Measurements from ENCODE around the gene KRTAP12-2.

The KRTAP12-2 gene, protein sequence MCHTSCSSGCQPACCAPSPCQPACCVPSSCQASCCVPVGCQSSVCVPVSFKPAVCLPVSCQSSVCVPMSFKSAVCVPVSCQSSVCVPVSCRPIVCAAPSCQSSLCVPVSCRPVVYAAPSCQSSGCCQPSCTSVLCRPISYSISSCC

GRCh38 chr21:44666401-44667320, at the start of gene KRTAP12-2:
Gene KRTAP12-2, minus strand, starts transcription at chr21:44666927. Its CDS starts 41 bp downstream, at chr21:44666886.
- TF ChIP-seq POLR2A (IDR thresholded peaks at IDR 0.05; ENCODE audit: low read length) = no peak
- DNase-seq = no peak

GRCh38 chr21:44714905-44715304, 48.2 kb upstream of the KRTAP12-2 start:
- no peak for DNase-seq
- TF ChIP-seq GATA1 (IDR thresholded peaks at IDR 0.05; ENCODE audit: low read depth, low read length) (no peak), POLR2A (IDR thresholded peaks at IDR 0.05; ENCODE audit: low read length) (no peak)

DNA sequence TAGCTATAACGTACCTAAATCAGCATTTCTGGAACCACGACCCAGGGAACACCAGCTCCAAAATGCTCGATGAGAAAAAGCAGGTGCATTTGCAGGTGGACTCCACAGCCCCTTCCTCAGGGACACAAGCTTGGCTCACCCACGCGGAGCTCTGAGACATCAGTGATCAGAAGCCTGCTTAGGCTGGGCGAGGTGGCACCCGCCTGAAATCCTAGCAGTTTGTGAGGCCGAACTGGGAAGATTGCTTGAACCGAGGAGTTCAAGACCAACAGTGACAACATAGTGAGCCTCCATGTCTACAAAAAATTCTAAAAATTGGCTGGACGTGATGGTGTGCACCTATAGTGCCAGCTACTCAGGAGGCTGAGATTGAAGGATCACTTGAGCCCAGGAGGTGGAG, 47.1 kb upstream of the KRTAP12-2 start:
- TF ChIP-seq GATA1 (IDR thresholded peaks at IDR 0.05; ENCODE audit: low read depth, low read length) (no peak), POLR2A (IDR thresholded peaks at IDR 0.05; ENCODE audit: low read length) (no peak)
- no peak for DNase-seq

- TF ChIP-seq POLR2A (IDR thresholded peaks at IDR 0.05; ENCODE audit: low read length) = no peak
- DNase-seq = no peak
Observed at GRCh38 chr21:44713130-44713529, 46.4 kb upstream of the KRTAP12-2 start.

DNA sequence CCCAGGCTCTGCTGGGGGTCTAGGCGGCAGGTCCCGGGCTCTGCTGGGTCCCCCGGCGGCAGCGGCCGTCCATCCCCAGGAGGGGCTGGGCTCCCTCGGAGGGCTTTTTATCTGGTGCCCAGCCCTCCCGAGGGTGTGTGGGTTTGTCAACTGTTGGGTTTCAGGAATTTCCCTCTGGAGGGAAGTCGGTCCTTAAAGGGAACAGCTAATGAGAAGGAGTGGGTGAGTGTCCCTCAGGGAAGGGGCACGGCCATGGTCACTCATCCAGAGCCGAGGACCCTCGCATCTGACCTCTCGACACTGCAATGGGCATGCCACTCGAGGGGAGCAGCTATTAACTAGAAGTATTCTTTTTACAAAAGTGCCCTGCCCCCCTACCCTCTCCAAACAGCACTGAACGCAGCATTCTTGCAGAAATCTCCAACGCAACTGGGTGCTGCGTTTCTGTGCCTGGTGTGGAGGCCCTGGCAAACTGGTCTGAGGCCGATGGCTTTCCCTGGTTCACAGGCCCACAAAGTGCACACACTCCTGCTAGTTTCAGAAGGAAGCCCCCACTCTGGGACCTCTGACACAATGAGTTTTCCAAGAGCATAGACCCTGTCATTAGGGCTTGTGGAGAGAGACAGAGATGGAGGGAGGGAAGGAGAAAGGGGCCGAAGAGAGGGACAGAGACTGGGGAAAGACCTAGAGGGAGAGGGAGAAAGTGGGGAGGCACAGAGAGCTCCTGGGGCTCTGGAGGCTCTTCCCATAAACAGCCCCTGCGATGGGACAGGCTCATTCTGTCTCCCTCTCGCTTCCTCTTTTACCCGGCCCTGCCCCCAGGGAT, 45.7 kb upstream of the KRTAP12-2 start:
- DNase-seq = no peak

GRCh38 chr21:44711327-44712202, 44.8 kb upstream of the KRTAP12-2 start, which contains the start of gene TSPEAR:
Gene TSPEAR, minus strand, starts transcription at chr21:44711572. Its CDS starts 58 bp downstream, at chr21:44711514.
- DNase-seq = no peak
- TF ChIP-seq POLR2A (IDR thresholded peaks at IDR 0.05; ENCODE audit: low read length) (no peak), GATA1 (IDR thresholded peaks at IDR 0.05; ENCODE audit: low read depth, low read length) (no peak)

More for the DNA sequence above, 45.7 kb upstream of the KRTAP12-2 start:
- TF ChIP-seq GATA1 (IDR thresholded peaks at IDR 0.05; ENCODE audit: low read depth, low read length) (no peak), POLR2A (IDR thresholded peaks at IDR 0.05; ENCODE audit: low read length) (no peak)

- DNase-seq = no peak
- TF ChIP-seq POLR2A (IDR thresholded peaks at IDR 0.05; ENCODE audit: low read length) = no peak
- TF ChIP-seq GATA1 (IDR thresholded peaks at IDR 0.05; ENCODE audit: low read depth, low read length) = no peak
Observed at GRCh38 chr21:44710756-44711326, 44.1 kb upstream of the KRTAP12-2 start.

- DNase-seq = no peak
Observed at GRCh38 chr21:44710294-44710665, 43.6 kb upstream of the KRTAP12-2 start.

GRCh38 chr21:44709426-44710293, 42.9 kb upstream of the KRTAP12-2 start:
- no peak for DNase-seq
- TF ChIP-seq POLR2A (IDR thresholded peaks at IDR 0.05; ENCODE audit: low read length) (no peak), GATA1 (IDR thresholded peaks at IDR 0.05; ENCODE audit: low read depth, low read length) (no peak)

More at GRCh38 chr21:44710294-44710665, 43.6 kb upstream of the KRTAP12-2 start:
- no peak for TF ChIP-seq POLR2A (IDR thresholded peaks at IDR 0.05; ENCODE audit: low read length)
- TF ChIP-seq GATA1 (IDR thresholded peaks at IDR 0.05; ENCODE audit: low read depth, low read length) = no peak

- DNase-seq = no peak
- no peak for TF ChIP-seq POLR2A (IDR thresholded peaks at IDR 0.05; ENCODE audit: low read length)
Observed at GRCh38 chr21:44708866-44709425, 42.2 kb upstream of the KRTAP12-2 start.

GRCh38 chr21:44708213-44708865, 41.6 kb upstream of the KRTAP12-2 start:
- TF ChIP-seq GATA1 (IDR thresholded peaks at IDR 0.05; ENCODE audit: low read depth, low read length) (no peak), POLR2A (IDR thresholded peaks at IDR 0.05; ENCODE audit: low read length) (no peak)
- DNase-seq = no peak

Measured in erythroblast (primary cell).